ENCODE data around the gene S1PR4.
A peak's percentile ranks its signal among the peaks of the same experiment; 100 is the strongest.

S1PR4 gene, protein sequence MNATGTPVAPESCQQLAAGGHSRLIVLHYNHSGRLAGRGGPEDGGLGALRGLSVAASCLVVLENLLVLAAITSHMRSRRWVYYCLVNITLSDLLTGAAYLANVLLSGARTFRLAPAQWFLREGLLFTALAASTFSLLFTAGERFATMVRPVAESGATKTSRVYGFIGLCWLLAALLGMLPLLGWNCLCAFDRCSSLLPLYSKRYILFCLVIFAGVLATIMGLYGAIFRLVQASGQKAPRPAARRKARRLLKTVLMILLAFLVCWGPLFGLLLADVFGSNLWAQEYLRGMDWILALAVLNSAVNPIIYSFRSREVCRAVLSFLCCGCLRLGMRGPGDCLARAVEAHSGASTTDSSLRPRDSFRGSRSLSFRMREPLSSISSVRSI

DNA sequence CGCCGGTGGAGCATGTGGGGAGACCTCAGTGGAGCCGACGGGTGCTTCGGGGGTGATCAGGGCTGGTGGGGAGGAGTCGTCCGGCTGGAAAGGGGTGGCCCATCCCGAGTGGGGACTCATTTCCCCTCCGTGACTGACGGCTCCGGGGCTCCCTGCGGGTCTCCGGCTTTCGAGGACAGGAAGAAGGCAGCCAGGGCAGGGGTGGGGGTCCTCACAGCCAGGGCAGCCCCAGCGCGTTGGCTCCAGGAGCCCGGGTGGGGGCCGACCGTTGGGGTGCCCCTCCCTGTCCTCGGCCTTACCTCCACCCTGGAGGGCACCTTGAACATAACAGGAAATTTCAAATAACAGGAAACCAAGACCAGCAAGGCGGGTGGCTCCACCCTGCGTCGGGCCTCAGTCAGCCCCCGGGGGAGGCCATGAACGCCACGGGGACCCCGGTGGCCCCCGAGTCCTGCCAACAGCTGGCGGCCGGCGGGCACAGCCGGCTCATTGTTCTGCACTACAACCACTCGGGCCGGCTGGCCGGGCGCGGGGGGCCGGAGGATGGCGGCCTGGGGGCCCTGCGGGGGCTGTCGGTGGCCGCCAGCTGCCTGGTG lies at the start of gene S1PR4:
Gene S1PR4, plus strand, starts transcription at position 393 of the 596 bp plus-strand sequence. Its CDS starts 24 bp downstream, at position 417.
- no peak for DNase-seq

DNA sequence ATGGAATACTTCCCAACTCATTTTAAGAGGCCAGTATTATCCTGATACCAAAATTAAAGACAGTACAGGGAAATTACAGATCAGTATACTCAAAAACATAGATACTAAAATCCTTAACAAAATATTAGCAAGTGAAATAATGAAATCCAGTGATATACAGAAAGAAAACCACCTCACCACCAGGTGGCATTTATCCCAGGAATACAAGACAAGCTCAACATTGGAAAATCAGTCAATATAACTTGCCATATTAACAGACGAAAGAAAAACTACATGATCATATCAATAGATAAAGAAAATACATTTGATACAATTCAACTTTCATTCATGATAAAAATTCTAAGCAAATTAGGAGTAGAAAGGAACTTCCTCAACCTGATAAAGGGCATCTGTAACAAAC lies 49.5 kb upstream of the S1PR4 start:
- no peak for DNase-seq

DNA sequence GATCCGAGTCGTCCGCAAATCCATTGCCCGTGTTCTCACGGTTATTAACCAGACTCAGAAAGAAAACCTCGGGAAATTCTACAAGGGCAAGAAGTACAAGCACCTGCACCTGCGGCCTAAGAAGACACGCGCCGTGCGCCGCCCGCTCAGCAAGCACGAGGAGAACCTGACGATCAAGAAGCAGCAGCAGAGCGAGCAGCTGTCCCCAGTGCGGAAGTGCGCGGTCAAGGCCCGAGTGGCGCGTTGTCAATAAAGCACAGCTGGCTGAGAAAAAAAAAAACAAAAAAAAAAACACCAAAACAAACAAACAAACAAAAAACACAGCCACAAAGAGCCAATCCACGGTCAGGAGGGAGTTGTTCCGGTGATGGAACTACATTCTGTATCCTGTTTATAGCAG lies 47.4 kb upstream of the S1PR4 start:
- no peak for DNase-seq

DNA sequence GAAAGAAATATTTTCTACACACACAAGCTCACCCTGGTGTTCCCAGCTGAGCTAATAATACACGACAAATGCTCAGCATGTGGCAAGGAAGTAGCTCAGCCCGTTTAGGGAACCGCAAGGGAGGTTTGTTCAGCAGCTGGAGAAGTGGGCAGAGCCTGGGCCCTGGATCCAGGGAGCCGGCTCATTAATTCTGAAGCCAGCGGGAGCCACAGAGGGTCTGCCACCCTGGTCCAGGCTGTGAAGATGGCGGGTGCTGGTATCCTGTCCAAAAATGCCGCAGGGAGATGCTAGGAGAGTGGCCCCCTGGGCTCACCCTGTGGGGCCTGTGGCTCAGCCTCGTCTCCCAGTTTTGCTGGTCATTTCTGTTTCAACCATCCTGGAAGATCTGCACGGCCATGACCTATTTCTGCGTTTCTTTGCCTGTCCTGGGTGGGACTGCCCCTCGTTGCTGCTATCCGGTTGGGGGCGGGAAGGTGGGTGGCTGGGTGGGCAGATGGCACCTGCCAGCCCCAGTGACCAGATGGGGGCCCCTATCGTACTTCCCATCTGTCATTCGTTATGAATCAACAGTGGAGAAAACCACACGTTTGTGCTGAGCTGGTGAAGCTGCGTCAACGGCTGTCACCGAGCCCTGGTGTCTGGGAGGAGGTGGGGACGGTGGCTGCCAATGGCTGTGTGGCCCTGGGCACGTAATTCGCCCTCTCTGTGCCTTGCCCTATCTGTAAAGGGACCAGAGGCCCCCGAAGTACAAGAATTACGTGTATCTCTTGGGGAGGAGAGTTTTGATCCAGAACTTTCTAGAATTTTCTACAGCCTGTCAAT lies 45.4 kb upstream of the S1PR4 start:
- DNase-seq: peak; percentile 57

DNA sequence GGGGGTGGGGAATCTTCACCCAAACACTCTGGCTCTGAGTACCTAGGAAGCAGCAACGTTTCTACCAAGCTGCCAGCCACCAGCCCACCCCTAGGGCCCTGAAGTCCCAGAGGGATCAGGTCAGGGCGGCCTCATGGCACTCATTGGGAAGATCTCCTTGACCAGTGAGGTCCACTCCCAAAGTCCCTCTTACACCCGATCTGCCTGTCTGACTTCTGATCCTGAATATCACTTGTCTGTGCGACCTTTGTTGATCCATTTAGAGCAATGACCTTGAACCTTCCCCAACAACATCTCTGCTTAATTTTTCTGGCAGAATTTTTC lies 44.8 kb upstream of the S1PR4 start:
- DNase-seq: no peak

DNA sequence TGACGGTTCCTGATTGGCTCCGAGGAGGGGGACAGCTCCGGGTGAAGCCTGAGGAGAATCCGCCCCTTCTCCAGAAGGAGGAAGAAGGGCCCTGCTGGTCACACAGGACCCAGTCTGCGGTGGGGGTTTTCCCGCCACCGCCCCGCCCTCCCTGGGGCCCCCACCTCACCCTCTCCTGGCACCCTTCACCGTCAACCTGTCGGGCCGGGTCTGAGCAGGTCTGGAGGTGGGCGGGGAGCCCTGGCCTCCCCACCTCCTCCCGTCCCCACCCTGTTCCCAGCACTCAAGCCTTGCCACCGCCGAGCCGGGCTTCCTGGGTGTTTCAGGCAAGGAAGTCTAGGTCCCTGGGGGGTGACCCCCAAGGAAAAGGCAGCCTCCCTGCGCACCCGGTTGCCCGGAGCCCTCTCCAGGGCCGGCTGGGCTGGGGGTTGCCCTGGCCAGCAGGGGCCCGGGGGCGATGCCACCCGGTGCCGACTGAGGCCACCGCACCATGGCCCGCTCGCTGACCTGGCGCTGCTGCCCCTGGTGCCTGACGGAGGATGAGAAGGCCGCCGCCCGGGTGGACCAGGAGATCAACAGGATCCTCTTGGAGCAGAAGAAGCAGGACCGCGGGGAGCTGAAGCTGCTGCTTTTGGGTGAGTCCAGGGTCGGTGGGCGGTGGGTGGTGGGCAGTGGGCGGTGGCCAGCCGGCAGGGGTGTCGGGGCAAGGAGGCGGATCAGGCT lies 42.4 kb upstream of the S1PR4 start, which contains the start of gene GNA15:
Gene GNA15, plus strand, starts transcription at position 73 of the 723 bp plus-strand sequence. Its CDS starts 418 bp downstream, at position 491.
- no peak for DNase-seq

DNA sequence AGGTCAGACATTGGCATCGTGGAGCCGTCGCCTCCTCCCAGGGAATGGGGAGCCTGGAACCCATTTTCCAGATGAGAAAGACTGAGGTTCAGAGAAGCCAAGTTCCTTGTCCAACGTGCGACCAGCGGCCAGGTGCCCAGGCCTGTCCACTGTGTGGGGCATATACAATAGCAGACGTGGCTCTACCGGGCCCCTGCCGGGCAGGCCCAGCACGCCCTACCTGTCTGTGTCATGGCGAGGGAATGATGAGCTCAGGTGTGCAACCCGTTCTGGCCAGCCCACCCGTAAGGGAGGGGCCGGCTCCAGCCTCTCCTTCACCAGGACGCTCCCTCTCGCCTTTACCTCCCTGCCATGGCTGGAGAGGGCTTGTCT lies 41.9 kb upstream of the S1PR4 start:
- DNase-seq: no peak

DNA sequence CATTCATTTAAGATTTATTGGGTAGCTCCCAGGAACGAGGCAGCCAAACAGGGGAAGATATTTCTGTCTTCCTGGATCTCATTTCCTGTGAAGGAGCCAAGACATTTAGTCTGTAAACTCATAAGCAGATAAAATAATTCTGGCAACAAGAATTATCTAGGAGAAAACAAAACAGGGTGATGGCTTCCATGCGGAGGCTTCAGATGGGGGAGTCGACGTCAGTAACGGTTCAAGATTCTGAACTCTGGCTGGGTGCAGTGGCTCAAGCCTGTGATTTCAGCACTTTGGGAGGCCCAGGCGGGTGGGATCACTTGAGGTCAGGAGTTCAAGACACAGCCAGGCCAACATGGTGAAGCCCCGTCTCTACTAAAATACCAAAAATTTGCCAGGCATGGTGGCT lies 41.5 kb upstream of the S1PR4 start:
- no peak for DNase-seq

DNA sequence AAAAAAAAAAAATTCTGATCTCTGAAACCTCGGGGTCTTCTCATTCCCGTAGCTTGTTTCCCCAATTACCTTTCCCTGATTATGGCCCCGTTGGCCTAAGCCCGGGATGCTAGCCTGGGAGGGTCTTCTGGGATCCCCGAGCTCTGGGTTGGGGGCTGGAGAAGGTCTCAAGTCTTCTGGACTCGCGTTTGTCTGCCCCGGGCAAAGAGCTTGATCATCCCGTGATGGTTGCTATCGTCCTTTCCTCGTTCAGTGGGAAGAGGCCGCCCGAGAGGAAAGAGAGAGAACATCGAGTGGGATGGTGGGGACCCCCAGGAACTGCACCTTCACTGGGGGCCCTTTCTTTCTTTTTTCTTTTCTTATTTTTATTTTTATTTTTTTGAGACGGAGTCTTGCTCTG lies 40.3 kb upstream of the S1PR4 start:
- no peak for DNase-seq

DNA sequence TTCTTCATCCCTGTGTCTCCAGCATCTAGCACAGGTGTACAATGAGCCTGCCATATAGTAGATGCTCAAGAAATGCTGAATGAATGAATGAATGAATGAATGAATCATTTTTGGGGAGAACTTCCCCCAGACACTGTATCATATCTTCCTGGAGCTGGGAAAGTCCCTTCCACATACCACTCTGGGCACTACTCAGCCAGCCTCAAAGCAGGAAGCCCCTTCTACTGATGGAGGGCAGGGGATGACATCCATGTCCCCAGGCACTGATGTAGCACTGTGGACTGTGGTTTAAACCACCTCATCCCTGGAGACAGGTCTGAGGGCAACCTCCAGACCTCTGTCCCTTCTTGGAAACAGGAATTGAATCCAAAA lies 37.9 kb upstream of the S1PR4 start:
- DNase-seq: no peak

DNA sequence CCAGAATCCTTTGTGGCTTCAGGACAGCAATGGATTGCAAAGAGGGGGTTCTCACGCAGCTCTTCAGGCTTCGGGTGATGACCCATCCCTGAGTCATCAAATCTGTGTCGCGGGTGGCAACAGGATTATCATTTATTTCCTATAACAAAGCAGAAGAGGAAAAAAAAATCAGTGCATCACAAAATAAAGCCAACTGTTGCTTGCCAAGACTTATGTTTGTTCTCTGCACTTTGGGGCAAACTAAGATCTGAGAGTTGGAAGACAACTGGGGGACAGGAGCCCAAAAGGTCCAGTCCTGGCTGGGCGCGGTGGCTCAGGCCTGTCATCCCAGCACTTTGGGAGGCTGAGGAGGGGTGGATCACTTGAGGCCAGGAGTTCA lies 36.3 kb upstream of the S1PR4 start:
- no peak for DNase-seq

DNA sequence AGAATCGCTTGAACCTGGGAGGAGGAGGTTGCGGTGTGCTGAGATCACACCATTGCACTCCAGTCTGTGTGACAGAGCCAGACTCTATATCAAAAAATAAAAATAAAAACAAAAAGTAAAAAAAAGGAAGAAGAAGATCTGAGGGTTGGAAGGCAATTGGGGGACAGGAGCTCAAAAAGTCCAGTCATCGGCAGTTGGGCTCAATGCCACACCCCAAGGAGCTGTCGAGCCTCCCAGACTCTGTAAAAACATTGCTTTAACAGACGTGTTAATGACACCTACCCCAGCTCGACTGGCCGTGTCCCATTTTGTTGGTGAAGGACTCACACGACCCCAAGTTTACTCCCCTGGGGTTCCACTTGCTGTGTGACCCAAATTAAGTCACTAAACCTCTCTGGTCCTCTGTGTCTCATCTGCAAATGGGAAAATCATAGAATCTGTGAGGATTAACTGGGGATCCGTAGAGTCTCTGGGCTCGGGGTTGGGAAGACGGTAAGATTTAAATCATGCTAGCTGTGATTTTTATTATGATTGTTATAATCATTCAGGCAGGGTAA lies 35.7 kb upstream of the S1PR4 start:
- DNase-seq: no peak

DNA sequence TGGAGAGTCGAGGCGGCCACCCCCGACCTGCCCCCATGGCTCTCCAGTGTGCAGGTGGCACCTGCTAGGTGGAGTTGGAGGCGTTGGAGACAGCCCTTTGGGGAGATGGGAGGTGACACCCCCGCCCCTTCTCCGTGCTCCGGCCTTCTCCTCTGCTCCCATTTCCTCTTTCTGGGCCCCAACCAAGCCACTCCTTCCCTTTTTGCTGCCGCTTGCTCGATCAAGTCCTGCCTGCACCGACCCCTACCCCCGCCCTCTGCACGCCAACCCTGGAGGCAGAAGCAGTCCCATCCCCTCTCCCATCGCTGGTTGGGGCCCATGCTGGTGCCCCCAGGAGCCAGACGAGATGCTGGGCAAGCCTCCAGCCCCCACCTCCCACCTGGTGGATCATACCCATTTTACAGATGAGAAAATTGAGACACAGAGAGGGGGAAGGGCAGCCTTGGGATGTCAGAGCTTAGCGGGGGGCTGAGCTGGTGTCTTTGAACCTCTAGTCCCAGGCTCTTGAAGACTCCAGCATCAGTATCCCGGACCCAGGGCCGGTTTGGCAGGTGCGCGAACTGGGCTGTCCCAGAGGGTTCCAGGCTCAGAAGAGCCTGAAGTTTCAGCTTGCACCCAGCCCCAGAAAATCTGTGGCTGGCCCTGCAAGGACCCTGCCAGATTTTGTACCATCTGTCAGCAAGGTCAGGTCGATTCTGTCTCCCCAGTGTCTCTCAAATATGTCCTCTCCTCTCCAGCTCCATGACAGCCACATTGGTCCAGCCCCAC lies 32.5 kb upstream of the S1PR4 start:
- DNase-seq: no peak

DNA sequence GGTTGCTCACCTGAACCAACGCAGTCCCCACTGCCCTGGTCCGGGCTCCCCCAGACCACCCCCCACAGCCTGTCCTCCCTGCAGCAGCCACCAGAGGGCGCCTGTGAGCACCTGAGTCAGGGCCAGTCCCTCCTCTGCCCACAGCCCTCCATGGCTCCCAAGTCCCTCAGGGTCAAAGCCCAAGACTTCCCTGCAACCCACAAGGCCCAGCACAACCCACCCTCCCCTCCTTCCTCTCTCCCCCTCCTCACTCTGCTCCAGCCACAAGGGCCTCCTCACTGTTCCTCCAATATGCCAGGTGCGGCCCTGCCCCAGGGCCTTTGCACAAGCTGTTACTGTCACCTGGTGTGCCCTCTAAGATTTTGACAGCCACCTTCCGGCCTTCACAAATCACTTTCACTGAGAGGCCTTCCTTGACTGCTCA lies 31.9 kb upstream of the S1PR4 start:
- no peak for DNase-seq

DNA sequence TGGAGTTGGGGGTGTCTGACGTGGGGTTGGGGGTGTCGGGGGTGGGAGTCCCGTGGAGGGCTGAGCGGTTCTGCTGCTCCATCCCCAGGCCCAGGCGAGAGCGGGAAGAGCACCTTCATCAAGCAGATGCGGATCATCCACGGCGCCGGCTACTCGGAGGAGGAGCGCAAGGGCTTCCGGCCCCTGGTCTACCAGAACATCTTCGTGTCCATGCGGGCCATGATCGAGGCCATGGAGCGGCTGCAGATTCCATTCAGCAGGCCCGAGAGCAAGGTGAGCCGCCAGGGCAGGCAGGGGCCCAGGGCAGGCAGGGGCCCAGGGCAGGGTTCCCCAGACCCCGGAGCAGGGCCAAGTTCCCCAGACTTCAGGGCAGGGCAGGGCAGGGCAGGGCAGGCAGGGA lies 30.1 kb upstream of the S1PR4 start:
- no peak for DNase-seq

DNA sequence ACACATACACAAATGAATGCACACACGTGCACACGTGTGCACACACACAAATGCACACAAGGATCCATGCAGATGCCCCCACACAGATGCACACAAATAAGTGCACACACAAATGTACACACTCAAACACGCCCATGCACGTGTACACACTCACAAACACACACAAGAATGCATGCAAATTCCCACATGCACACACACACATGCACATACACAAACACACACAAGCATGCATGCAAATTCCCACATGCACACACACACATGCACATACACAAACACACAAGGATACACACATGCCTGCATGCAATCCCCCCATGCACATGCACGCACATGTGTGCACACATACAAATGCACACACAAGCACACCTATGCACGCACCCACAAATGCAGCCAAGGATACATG lies 29.5 kb upstream of the S1PR4 start:
- DNase-seq: no peak

DNA sequence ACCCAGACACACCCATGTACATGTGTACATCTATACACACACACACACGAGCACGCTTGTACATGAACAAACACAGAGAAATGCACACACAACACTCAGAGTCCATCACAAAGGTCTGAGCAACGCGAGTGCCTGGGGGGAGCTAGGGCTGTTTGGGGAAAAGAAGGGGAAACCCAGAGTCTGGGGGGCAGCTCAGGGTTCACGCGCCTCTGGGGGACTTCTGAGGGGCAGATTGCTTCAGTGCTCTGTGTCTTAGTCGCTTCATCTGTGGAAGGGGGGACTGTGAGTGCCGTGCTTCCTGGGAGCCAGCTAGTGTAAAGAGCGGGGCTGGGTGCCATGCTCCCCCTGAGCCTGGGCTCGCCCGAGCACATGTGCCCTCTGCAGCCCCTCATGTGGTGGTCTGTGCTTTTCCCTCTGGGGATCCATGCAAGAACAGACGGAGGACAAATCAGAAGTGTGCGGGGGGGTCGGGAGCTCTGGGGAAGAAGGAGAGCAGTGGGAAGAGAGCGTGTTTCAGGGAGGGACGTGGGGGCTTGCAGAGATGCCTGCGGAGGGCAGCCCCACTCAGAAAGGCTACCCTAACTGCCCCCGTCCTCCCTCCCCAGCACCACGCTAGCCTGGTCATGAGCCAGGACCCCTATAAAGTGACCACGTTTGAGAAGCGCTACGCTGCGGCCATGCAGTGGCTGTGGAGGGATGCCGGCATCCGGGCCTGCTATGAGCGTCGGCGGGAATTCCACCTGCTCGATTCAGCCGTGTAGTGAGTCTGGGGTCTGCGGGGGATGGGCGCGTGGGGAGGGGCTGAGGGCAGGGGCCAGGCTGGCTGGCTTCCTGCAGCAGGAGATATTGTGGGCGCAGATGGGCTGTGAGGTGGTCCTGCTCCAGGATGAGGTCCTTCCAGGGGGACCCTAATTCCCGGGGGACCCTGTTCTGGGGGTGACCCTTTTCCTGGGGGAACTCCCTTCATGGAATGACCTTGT lies 28.8 kb upstream of the S1PR4 start:
- DNase-seq: no peak

DNA sequence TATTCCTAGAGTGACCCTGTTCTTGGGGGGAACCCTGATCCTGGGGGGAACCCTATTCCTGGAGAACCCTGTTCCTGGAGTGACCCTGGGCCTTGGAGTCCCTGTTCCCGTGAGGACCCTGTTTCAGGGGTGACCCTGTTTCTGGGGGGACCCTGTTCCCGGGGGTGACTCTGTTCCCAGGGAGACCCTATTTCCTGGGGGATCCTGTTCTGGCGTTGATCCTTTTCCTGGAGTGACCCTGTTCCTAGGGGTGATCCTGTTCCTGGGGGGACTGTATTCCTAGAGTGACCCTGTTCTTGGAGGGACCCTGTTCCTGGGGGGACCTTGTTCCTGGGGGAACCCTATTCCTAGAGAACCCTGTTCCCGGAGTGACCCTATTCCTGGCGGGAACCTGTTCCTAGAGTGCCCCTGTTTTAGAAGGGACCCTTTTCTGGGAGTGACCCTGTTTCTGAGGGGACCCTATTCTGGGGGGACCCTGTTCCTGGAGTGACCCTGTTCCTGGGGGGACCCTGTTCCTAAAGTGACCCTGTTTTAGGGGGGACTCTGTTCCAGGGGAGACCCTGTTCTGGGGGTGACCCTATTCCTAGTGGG lies 27.7 kb upstream of the S1PR4 start:
- no peak for DNase-seq

DNA sequence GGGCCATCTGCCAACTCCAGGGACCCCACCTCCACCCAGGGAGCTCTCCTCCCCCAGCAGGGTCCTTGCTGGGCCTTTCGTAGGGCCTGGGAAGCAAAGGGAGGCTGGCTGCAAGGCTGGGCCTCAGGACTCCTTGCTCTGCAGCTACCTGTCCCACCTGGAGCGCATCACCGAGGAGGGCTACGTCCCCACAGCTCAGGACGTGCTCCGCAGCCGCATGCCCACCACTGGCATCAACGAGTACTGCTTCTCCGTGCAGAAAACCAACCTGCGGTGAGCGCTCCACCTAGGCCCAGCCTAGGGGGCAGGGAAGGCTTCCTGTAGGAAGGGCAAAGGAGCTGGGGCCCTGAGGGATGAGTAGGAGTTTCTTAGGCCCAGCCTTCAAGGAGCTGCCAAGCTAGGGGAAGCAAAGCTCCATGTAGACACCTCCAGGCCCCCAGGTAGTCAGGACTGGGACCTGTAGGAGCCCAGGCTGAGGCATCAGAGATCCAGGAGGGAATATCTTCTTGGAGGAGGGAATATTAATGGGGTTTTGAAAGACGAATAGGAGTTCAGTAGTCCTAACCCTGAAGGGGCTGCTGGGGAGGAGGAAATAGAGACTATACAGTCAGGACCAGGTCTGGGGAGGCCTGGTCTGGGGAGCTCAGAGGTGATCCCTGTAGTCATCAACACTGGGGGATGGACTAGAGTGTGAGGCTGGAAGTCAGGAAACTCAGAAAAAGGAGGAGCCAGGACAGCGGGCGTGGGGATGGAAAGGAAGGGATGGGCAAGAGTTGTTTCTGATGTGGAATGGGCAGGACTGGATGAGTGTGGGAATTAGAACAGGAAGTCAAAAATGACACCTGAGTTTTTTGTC lies 26.8 kb upstream of the S1PR4 start:
- no peak for DNase-seq

DNA sequence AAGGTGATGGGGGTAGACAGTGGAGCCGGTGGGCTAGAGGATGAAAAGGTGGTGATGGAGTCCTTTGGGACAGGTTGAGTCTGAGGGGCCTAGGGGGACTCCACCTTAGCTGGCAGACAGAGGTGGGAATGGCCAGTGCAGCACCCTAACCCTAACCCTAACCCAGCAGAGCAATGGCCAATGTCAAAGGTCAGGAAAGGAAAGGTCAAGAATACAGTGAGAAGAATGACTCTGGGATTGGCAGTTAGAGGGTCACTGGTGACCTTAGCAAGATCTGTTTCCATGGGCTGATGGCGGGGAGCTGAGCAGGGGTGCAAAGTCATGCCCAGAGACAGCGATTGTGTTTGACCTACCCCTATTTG lies 26.2 kb upstream of the S1PR4 start:
- DNase-seq: no peak

Data from NCI-H1092 (cell line).